Loucy (cell line): ENCODE measurements around the gene CAPS.

Experiments
- H2AFZ ChIP-seq: fragments of 200-600 bp; sonication (generic); 2 replicates; pipeline ENCODE4 v1.6.0; 2016; ENCODE audit warnings: antibody characterized with exemption, mild to moderate bottlenecking, low read length, moderate library complexity
- H3F3A ChIP-seq: fragments of 200-600 bp; 2 replicates; pipeline ENCODE4 v1.6.0; 2016; ENCODE audit warnings: antibody characterized with exemption, low read depth, mild to moderate bottlenecking
- H3K27me3 ChIP-seq: fragments of 200-600 bp; sonication (generic); 2 replicates; pipeline ENCODE4 v1.6.1; 2014; ENCODE audit warnings: low read length, mild to moderate bottlenecking; ENCODE audit not compliant: insufficient read depth, poor library complexity, severe bottlenecking
- H3K36me3 ChIP-seq: fragments of 200-600 bp; sonication (generic); 2 replicates; pipeline ENCODE4 v1.6.1; 2016; ENCODE audit warnings: low read length; ENCODE audit not compliant: insufficient read depth
- H3K4me1 ChIP-seq: fragments of 200-600 bp; sonication (generic); 2 replicates; pipeline ENCODE4 v1.5.1; 2014; ENCODE audit warnings: low read length, mild to moderate bottlenecking; ENCODE audit not compliant: insufficient read depth, poor library complexity, severe bottlenecking
- H3K4me2 ChIP-seq: fragments of 200-600 bp; sonication (generic); 2 replicates; pipeline ENCODE4 v1.6.0; 2014; ENCODE audit warnings: antibody characterized with exemption, low read length, low read depth, mild to moderate bottlenecking; ENCODE audit not compliant: poor library complexity, severe bottlenecking
- H3K4me3 ChIP-seq: fragments of 200-600 bp; sonication (generic); 2 replicates; pipeline ENCODE4 v1.5.1; 2014; ENCODE audit warnings: low read length, mild to moderate bottlenecking, mixed read lengths; ENCODE audit not compliant: poor library complexity, severe bottlenecking
- H3K79me2 ChIP-seq: fragments of 200-600 bp; sonication (generic); 2 replicates; pipeline ENCODE4 v1.6.1; 2014; ENCODE audit warnings: low read length; ENCODE audit not compliant: insufficient read depth
- H3K9ac ChIP-seq: fragments of 200-600 bp; sonication (generic); 2 replicates; pipeline ENCODE4 v1.6.0; 2014; ENCODE audit warnings: mild to moderate bottlenecking, low read depth, low read length, moderate library complexity; ENCODE audit not compliant: poor library complexity, severe bottlenecking
- H3K9me2 ChIP-seq: fragments of 200-600 bp; sonication (generic); replicated peaks from 2 replicates; pipeline ENCODE4 v1.6.1; 2016; ENCODE audit warnings: low read depth, low read length, mixed read lengths
- H3K9me3 ChIP-seq: fragments of 200-600 bp; sonication (generic); 2 replicates; pipeline ENCODE4 v1.6.1; 2014; ENCODE audit warnings: mild to moderate bottlenecking, antibody characterized with exemption, low read length, low read depth; ENCODE audit not compliant: insufficient read depth
- H4K20me1 ChIP-seq: fragments of 200-600 bp; sonication (generic); 2 replicates; pipeline ENCODE4 v1.6.0; 2014; ENCODE audit warnings: antibody characterized with exemption, low read length, mild to moderate bottlenecking; ENCODE audit not compliant: insufficient read depth, poor library complexity, severe bottlenecking
- EZH2phosphoT487 ChIP-seq: fragments of 200-600 bp; IDR thresholded peaks from 2 replicates; pipeline ENCODE4 v1.6.1; 2018; ENCODE audit warnings: antibody characterized with exemption, mild to moderate bottlenecking, moderate library complexity, borderline replicate concordance
- TF ChIP-seq, protein P1 (sequence below): fragments of 200-600 bp; sonication (generic); conservative IDR thresholded peaks from 2 replicates; pipeline ENCODE4 v1.5.1; 2014; ENCODE audit warnings: mild to moderate bottlenecking, antibody characterized with exemption, low read length

Gene CAPS

DNA sequence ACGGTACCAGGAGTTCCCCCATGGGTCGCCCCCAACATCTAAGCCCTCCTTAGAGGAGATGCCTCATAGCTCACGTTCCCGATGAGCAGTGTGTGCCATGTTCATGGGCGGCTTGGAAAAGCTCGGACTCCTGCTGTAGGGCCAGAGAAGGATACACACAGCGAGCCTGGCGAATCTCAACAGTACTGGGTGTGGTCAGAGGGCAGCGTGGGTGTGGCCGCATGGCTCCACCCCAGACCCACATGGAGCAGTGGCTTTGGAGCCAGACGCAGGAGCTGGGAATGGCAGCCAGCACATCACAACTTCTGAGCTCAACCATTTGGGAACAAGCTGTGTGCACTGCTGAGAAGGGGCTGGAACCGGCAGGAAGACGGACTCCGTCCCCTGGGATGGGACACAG lies 15.6 kb downstream of the CAPS start:
- Histone ChIP-seq H3K4me2 (no peak overlapping the region), H3K4me1 (no peaks in the 10 kb centered on the region), H3K9me2 (no peaks in the 10 kb centered on the region), H3F3A (no peaks in the 10 kb centered on the region), H3K79me2 (no peaks in the 10 kb centered on the region; the same call in 1 of the 2 replicates), H3K4me3 (no peak overlapping the region), H4K20me1 (no peaks in the 10 kb centered on the region), H3K9ac (no peak overlapping the region), H3K9me3 (no peaks in the 10 kb centered on the region), H3K27me3 (no peaks in the 10 kb centered on the region), H3K36me3 (peaks cover 90% of the 10 kb centered on the region; the same call in 1 of the 2 replicates), H2AFZ (no peak overlapping the region)
- TF ChIP-seq, protein P1, sequence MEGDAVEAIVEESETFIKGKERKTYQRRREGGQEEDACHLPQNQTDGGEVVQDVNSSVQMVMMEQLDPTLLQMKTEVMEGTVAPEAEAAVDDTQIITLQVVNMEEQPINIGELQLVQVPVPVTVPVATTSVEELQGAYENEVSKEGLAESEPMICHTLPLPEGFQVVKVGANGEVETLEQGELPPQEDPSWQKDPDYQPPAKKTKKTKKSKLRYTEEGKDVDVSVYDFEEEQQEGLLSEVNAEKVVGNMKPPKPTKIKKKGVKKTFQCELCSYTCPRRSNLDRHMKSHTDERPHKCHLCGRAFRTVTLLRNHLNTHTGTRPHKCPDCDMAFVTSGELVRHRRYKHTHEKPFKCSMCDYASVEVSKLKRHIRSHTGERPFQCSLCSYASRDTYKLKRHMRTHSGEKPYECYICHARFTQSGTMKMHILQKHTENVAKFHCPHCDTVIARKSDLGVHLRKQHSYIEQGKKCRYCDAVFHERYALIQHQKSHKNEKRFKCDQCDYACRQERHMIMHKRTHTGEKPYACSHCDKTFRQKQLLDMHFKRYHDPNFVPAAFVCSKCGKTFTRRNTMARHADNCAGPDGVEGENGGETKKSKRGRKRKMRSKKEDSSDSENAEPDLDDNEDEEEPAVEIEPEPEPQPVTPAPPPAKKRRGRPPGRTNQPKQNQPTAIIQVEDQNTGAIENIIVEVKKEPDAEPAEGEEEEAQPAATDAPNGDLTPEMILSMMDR = no peak
- no peak for TF ChIP-seq EZH2phosphoT487

DNA sequence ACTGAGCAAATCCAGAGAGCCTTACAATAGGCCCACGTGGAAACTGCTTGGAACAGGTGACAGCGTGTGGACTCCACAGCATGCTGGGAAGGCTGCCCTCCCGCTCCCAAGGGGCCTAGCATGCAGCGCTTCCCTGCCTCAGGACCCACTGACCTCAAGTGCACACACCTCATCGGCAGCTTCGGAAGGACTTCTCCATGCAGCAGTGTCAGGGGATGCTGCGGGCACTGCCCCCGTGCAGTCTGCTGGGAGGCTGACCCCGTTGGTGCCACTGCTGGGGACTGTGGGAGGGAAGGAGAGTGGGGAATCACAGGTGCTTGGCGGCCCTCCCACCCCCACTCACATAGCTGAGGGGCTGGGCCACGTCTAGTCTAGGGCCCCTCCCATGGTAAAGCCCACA lies 17.2 kb downstream of the CAPS start:
- Histone ChIP-seq H4K20me1 (no peaks in the 10 kb centered on the region), H3K27me3 (no peaks in the 10 kb centered on the region), H3F3A (no peaks in the 10 kb centered on the region), H3K4me2 (no peak overlapping the region), H3K9me3 (no peaks in the 10 kb centered on the region), H3K36me3 (peaks cover 90% of the 10 kb centered on the region; the same call in 1 of the 2 replicates), H3K9ac (no peak overlapping the region), H3K79me2 (peaks cover 4% of the 10 kb centered on the region; the same call in 1 of the 2 replicates), H3K4me3 (no peak overlapping the region), H3K9me2 (no peaks in the 10 kb centered on the region), H3K4me1 (no peaks in the 10 kb centered on the region), H2AFZ (no peak overlapping the region)
- TF ChIP-seq, protein P1 = no peak
- no peak for TF ChIP-seq EZH2phosphoT487

GRCh38 chr19:5932146-5932545 lies 18.1 kb downstream of the CAPS start:
- Histone ChIP-seq H3K27me3 (no peaks in the 10 kb centered on the region), H2AFZ (no peak overlapping the region), H3K9me2 (no peaks in the 10 kb centered on the region), H3K9ac (no peak overlapping the region), H3F3A (no peaks in the 10 kb centered on the region), H3K4me2 (no peak overlapping the region), H3K79me2 (peaks cover 8% of the 10 kb centered on the region; the same call in 1 of the 2 replicates), H3K9me3 (no peaks in the 10 kb centered on the region), H3K4me1 (no peaks in the 10 kb centered on the region), H3K36me3 (peaks cover 87% of the 10 kb centered on the region; the same call in 1 of the 2 replicates), H4K20me1 (no peaks in the 10 kb centered on the region), H3K4me3 (no peak overlapping the region)
- TF ChIP-seq, protein P1 = no peak
- no peak for TF ChIP-seq EZH2phosphoT487
